D721Med (cell line): ENCODE results near the gene FNTB.

ENCODE experiments used
- DNase-seq: peaks from one replicate; pipeline ENCODE4 v3.0.0; 2011; ENCODE audit warnings: low spot score; ENCODE audit not compliant: insufficient read length
- FAIRE-seq: peaks from 2 replicates; lab custom pipeline; 2011; peaks lifted over from hg19 to GRCh38; lab: Jason Lieb, UNC
- TF ChIP-seq, protein P1 (sequence below): IDR thresholded peaks from 2 replicates; pipeline ENCODE4 v1.5.1; 2012; ENCODE audit warnings: mild to moderate bottlenecking, control low read depth; ENCODE audit not compliant: insufficient read depth; ENCODE audit errors: missing control alignments

FNTB gene

GRCh38 chr14:64979336-64980074, 7.2 kb upstream of the FNTB start:
- TF ChIP-seq, protein P1, sequence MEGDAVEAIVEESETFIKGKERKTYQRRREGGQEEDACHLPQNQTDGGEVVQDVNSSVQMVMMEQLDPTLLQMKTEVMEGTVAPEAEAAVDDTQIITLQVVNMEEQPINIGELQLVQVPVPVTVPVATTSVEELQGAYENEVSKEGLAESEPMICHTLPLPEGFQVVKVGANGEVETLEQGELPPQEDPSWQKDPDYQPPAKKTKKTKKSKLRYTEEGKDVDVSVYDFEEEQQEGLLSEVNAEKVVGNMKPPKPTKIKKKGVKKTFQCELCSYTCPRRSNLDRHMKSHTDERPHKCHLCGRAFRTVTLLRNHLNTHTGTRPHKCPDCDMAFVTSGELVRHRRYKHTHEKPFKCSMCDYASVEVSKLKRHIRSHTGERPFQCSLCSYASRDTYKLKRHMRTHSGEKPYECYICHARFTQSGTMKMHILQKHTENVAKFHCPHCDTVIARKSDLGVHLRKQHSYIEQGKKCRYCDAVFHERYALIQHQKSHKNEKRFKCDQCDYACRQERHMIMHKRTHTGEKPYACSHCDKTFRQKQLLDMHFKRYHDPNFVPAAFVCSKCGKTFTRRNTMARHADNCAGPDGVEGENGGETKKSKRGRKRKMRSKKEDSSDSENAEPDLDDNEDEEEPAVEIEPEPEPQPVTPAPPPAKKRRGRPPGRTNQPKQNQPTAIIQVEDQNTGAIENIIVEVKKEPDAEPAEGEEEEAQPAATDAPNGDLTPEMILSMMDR = no peak
- DNase-seq (no peak), FAIRE-seq (no peak)

DNA sequence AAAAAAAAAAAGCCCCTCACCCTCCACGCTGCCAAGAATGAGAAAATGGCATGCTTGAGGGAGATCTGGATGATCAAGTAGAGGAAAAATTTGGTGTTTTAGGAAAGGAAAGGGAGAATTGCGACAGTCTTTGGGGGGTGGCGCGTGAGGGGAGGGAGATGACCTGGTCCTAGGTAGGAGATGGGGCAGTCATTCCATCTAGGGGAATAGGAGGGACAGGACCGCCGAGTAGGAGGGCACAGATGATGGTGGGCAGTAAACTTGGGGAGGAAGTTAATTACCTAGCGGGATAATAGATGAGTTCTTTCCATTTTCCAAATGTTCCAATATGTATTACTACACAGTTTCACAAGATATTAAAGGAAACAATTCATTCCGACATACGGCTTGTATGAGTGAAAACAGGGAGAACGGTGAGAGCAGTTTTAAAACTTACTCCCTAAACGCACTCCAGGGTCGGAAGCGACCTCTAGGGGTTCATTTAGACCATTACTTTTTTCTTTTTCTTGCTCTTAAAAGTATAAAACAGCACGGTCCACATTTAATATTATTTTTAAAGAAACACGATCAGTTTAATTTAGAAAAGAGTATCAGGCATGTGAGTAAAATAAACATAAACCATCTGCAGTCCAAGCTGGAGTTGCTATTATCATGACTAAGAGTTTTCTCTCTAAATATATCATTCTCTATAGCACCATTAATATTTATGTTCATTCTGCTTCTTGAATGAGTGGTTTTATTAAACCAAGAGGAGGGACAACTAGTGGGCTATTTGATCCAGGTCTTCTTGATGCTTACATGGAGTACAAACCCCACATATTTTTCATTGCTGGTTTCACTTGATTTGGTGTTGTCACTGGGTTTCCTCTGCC, 3.0 kb upstream of the FNTB start:
- FAIRE-seq = no peak
- TF ChIP-seq, protein P1 = peak; percentile 63
- DNase-seq = no peak

- TF ChIP-seq, protein P1 = no peak
- FAIRE-seq (no peak), DNase-seq (no peak)
These were observed 708 bp downstream of the FNTB start for GRCh38 chr14:64987438-64987767.

- TF ChIP-seq, protein P1 = no peak
- DNase-seq = no peak
- FAIRE-seq = no peak
These were observed 3.6 kb downstream of the FNTB start for GRCh38 chr14:64990296-64990695.

- FAIRE-seq (no peak), DNase-seq (no peak)
- TF ChIP-seq, protein P1 = no peak
These were observed 4.2 kb downstream of the FNTB start for GRCh38 chr14:64990939-64991338.

DNA sequence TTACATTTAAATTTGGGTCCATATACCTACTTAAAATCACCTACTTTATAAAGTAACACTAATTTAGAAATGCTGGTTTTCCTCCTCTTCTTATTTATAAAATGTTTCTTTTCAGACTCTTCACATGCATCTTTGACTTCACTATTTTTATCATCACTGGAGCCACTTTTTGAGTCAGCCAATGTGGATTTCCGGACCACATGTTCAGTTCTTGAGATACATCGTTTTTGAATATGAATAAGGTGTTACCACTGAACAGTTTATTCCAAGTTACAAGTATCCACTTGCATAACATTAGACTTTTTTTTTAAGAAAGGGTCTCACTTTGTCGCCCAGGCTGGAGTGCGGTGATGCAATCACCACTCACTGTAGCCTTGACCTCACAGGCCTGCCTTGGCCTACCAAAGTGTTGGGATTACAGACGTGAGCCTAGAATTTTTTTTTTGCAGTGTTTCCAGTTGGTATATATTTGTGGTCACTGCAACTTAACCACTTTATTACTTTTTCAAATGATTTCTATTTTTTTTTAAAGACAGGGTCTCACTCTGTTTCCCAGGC, 5.7 kb downstream of the FNTB start:
- DNase-seq (no peak), FAIRE-seq (no peak)
- TF ChIP-seq, protein P1 = no peak
